Measurements from ENCODE around the gene FMO1.
"Not testable (repeated sequence)": the region's sequence is repeated elsewhere in the genome, so short reads cannot be mapped to it uniquely, and the experiment has no call there.

Gene FMO1

DNA sequence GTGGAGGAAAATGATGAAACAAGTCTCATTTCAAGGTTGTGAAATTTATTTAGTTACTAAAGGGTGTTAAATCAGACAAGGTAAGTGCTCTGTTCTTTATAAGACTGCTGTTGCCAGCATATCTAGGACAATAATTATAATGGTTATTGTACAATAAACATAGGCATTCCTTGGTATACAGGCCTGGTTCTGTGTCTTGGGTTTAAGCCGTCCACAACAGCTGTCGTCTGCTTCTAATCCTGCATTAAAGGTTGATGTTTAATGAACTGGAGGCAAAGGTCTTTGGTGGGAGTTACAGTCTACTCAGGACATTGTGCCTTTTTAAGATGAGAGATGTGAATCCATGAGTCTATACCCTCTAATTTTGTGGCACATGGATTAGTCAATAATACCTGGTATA is 42.3 kb downstream of the FMO1 start:
- no peak overlapping the region for H3K4me3 ChIP-seq (replicated peaks; ENCODE audit: low read depth, low read length)
- H3K27me3 ChIP-seq (replicated peaks; ENCODE audit: control insufficient read depth, insufficient read depth, low read length): no peaks in the 10 kb centered on the region
- no peak for DNase-seq (ENCODE audit: extremely low read depth, insufficient read length)
- TF ChIP-seq, protein P1, sequence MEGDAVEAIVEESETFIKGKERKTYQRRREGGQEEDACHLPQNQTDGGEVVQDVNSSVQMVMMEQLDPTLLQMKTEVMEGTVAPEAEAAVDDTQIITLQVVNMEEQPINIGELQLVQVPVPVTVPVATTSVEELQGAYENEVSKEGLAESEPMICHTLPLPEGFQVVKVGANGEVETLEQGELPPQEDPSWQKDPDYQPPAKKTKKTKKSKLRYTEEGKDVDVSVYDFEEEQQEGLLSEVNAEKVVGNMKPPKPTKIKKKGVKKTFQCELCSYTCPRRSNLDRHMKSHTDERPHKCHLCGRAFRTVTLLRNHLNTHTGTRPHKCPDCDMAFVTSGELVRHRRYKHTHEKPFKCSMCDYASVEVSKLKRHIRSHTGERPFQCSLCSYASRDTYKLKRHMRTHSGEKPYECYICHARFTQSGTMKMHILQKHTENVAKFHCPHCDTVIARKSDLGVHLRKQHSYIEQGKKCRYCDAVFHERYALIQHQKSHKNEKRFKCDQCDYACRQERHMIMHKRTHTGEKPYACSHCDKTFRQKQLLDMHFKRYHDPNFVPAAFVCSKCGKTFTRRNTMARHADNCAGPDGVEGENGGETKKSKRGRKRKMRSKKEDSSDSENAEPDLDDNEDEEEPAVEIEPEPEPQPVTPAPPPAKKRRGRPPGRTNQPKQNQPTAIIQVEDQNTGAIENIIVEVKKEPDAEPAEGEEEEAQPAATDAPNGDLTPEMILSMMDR (IDR thresholded peaks at IDR 0.05; ENCODE audit: insufficient read depth, low read length, poor library complexity, severe bottlenecking): no peak
- H3K36me3 ChIP-seq (ENCODE audit: control insufficient read depth, insufficient read depth, low read length): no peaks in the 10 kb centered on the region

DNA sequence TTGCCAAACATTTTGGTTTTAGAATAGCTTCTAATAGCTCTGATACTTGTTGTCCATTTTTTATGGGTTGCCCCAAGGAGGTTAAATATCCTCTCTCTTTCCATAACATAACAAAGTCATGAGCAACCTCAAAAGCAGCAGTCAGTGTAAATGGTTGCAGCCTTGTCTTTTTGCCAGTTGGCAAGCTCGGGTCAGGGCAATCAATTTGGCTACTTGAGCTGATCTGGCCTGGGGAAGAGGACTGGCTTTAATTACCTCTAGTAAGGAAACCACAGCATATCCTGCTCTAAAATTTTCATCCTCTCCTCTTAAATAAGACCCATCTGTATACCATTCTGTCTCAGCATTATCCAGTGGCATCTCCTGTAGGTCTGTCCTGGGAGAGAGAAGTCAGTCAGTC is 44.5 kb downstream of the FMO1 start:
- DNase-seq (ENCODE audit: extremely low read depth, insufficient read length): no peak
- H3K27me3 ChIP-seq (replicated peaks; ENCODE audit: control insufficient read depth, insufficient read depth, low read length): no peaks in the 10 kb centered on the region
- no peaks in the 10 kb centered on the region for H3K36me3 ChIP-seq (ENCODE audit: control insufficient read depth, insufficient read depth, low read length)
- H3K4me3 ChIP-seq (replicated peaks; ENCODE audit: low read depth, low read length): no peak overlapping the region
- TF ChIP-seq, protein P1 (IDR thresholded peaks at IDR 0.05; ENCODE audit: insufficient read depth, low read length, poor library complexity, severe bottlenecking): no peak

DNA sequence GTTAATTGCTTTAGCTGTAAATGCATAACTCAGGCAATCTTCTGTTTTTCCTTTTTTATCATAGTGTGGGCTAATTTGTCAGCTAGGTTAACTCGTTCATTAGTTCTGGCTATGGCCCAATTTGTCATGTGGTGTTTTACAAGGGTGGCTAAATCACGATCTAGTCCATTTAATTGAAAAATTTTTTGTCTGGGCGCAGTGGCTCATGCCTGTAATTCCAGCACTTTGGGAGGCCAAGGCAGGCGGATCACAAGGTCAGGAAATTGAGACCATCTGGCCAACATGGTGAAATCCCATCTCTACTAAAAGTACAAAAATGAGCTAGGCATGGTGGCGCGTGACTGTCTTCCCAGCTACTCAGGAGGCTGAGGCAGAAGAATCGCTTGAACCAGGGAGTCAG is 47.1 kb downstream of the FMO1 start:
- H3K4me3 ChIP-seq (replicated peaks; ENCODE audit: low read depth, low read length); H3K36me3 ChIP-seq (ENCODE audit: control insufficient read depth, insufficient read depth, low read length); DNase-seq (ENCODE audit: extremely low read depth, insufficient read length); H3K27me3 ChIP-seq (replicated peaks; ENCODE audit: control insufficient read depth, insufficient read depth, low read length): not testable (repeated sequence)

DNA sequence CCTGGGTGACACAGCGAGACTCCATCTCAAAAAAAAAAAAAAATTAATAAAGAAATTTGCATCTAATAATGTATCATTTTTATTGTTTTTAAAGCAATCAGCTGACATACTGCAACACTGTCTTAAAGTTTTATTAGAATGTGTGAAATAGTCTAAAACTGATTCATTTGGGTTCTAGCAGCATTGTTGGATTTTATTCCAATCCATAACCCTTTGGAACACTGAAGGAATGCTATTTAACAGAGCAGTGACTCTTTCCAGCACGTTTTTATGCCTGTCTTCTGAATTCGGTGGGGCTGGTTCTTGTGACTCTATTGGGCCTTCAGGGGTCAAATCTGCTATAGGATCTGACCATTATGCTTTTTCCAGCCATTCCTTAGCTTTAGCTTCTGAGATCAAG is 47.5 kb downstream of the FMO1 start:
- TF ChIP-seq, protein P1 (IDR thresholded peaks at IDR 0.05; ENCODE audit: insufficient read depth, low read length, poor library complexity, severe bottlenecking): no peak
- H3K27me3 ChIP-seq (replicated peaks; ENCODE audit: control insufficient read depth, insufficient read depth, low read length): no peaks in the 10 kb centered on the region; the same call in 1 of the 2 replicates
- H3K4me3 ChIP-seq (replicated peaks; ENCODE audit: low read depth, low read length): no peak overlapping the region
- no peaks in the 10 kb centered on the region for H3K36me3 ChIP-seq (ENCODE audit: control insufficient read depth, insufficient read depth, low read length)
- no peak for DNase-seq (ENCODE audit: extremely low read depth, insufficient read length)

DNA sequence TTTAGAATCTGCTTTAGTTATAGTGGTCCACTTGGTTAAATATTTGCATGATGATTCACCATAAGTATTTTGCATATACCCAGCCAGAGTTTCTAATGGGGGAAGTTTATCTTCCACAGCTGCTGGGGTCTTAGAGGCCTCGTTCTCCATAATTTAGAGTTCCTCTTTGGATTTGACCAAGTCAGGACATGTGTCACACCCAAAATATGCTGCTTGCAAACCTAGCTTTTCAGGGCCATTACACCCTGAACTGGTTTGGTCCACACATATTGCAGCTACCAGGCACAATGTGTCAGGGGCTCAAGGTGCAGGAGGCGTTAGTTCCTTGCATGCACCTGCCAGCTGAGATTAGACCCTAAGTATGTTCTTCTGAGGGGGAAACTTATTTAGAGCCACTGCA is 48.6 kb downstream of the FMO1 start:
- DNase-seq (ENCODE audit: extremely low read depth, insufficient read length): no peak
- H3K4me3 ChIP-seq (replicated peaks; ENCODE audit: low read depth, low read length): no peak overlapping the region
- no peaks in the 10 kb centered on the region; the same call in 1 of the 2 replicates for H3K27me3 ChIP-seq (replicated peaks; ENCODE audit: control insufficient read depth, insufficient read depth, low read length)
- TF ChIP-seq, protein P1 (IDR thresholded peaks at IDR 0.05; ENCODE audit: insufficient read depth, low read length, poor library complexity, severe bottlenecking): no peak
- no peaks in the 10 kb centered on the region for H3K36me3 ChIP-seq (ENCODE audit: control insufficient read depth, insufficient read depth, low read length)

DNA sequence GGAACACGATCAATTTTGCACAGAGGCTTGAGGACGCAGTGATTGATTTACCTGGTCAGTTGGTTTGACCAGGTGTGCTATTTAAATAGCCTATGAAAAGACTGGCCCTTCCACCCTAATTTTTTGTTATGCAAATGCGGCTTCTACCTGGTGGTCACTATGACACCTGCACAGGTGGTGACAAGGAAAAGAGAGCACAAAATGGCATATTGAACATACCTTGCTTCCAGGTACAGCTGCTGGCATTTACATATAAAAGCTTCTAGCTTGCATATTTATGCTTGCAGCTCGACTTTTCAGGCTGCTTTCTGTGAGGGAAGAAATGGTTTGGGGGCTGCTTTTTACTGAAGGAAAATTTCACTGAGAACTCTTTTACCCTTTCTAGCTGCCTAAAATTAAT is 50.4 kb downstream of the FMO1 start:
- DNase-seq (ENCODE audit: extremely low read depth, insufficient read length): no peak
- TF ChIP-seq, protein P1 (IDR thresholded peaks at IDR 0.05; ENCODE audit: insufficient read depth, low read length, poor library complexity, severe bottlenecking): no peak
- no peak overlapping the region for H3K4me3 ChIP-seq (replicated peaks; ENCODE audit: low read depth, low read length)
- no peaks in the 10 kb centered on the region; the same call in 1 of the 2 replicates for H3K27me3 ChIP-seq (replicated peaks; ENCODE audit: control insufficient read depth, insufficient read depth, low read length)
- no peaks in the 10 kb centered on the region for H3K36me3 ChIP-seq (ENCODE audit: control insufficient read depth, insufficient read depth, low read length)
